ENCODE data around the gene PSIP1.
"Not testable (repeated sequence)": the region's sequence is repeated elsewhere in the genome, so short reads cannot be mapped to it uniquely, and the experiment has no call there.

Gene PSIP1

GRCh38 chr9:15510789-15511575 is at the start of gene PSIP1:
TSS of gene PSIP1 (minus strand) at chr9:15510970. CDS start at chr9:15510188, 782 bp downstream.
- in situ Hi-C loops (cut with MboI; ENCODE audit: low sequenced_read_pairs) = loop anchor here (25.0 kb wide), 1 partner anchor 99 kb away; the partner anchor contains the start of gene SNAPC3

GRCh38 chr9:15553528-15553898 is 42.7 kb upstream of the PSIP1 start:
- in situ Hi-C loops (cut with MboI; ENCODE audit: low sequenced_read_pairs) = no loop called here

GRCh38 chr9:15552636-15553527 is 42.1 kb upstream of the PSIP1 start, which contains the start of gene CCDC171:
TSS of gene CCDC171 (plus strand) at chr9:15553043. CDS start at chr9:15564089, 11,046 bp downstream.
- in situ Hi-C loops (cut with MboI; ENCODE audit: low sequenced_read_pairs) = no loop called here

GRCh38 chr9:15549611-15550010 is 38.8 kb upstream of the PSIP1 start:
- in situ Hi-C loops (cut with MboI; ENCODE audit: low sequenced_read_pairs) = no loop called here

- in situ Hi-C loops (cut with MboI; ENCODE audit: low sequenced_read_pairs) = no loop called here
Observed at GRCh38 chr9:15543047-15543813, 32.5 kb upstream of the PSIP1 start.

DNA sequence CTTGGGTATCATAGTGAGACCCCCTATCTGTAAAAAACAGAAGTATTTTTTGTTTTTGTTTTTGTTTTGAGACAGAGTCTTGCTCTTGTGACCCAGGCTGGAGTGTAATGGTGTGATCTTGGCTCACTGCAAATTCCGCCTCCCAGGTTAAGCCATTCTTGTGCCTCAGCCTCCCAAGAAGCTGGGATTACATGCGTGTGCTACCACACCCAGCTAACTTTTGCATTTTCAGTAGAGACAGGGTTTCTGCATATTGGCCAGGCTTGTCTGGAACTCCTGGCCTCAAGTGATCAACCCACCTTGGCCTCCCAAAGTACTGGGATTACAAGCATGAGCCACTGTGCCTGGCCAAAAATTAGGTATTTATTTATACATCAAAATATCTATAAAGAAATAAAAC is 31.9 kb upstream of the PSIP1 start:
- in situ Hi-C loops (cut with MboI; ENCODE audit: low sequenced_read_pairs) = no loop called here

- in situ Hi-C loops (cut with MboI; ENCODE audit: low sequenced_read_pairs) = no loop called here
Observed at GRCh38 chr9:15541872-15542271, 31.1 kb upstream of the PSIP1 start.

GRCh38 chr9:15531380-15531779 is 20.6 kb upstream of the PSIP1 start:
- in situ Hi-C loops (cut with MboI; ENCODE audit: low sequenced_read_pairs) = no loop called here

GRCh38 chr9:15529566-15530324 is 19.0 kb upstream of the PSIP1 start:
- in situ Hi-C loops (cut with MboI; ENCODE audit: low sequenced_read_pairs) = no loop called here

DNA sequence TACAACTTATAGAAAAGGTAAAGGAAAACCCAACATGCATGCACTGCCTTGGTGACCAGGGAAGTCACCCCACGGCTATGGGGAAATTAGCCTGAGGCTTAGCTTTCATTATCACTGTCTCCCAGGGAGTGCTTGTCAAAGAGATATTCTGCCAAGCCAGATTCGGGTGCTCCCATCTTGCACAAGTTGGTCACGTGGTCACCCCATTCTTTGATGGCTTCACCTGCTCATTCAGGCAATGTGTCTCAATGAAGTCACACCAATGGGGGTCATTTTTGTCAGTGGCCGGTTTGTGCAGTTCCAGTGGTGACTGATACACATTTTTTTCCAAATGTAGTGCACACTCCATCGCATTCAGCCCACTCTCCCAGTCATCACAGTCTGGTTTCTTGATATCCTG is 16.3 kb upstream of the PSIP1 start:
- in situ Hi-C loops (cut with MboI; ENCODE audit: low sequenced_read_pairs) = not testable (repeated sequence)

DNA sequence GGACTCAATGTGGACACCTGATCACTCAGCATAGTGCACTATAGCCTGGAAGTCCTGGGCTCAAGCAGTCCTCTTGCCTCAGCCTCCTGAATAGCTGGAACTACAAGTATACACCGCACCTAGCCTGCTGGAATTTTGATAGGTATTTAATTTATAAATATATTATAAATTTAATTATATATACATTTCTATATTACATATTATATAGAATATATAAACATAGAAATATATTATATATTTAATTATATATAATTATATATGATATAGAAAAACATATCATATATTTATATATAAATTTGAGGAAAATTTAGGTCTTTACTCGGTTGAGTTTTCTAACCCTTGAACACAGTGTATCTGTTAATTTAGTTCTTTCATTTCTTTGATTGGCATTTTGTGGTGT is 15.2 kb upstream of the PSIP1 start:
- in situ Hi-C loops (cut with MboI; ENCODE audit: low sequenced_read_pairs) = no loop called here

DNA sequence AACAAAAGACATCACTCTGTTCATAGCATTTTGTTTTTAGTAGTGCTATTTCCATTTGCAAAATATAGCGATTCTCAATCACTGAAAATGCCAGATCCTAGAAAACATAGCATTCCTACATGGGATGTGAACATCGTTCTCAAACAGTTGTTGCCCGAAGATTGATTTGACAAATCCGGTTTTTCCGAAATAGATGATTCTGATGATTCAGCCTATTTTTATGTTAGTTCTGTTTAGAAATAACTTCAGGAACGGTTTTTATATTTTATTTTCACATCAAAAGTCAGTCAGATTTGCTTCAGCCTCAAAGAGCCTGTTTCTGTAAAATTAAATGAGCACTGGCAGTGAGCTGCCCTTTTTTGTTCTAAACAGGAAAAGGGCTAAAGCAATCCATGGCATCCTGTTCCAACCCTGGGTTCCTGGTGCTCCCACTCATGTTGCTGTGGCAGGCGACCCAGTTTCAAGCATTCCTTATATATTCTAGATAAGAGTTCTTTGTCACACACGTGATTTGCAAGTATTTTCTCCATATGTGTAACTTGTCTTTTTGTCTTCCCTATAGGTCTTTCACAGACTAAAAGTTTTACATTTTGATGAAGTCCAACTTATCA is 14.2 kb upstream of the PSIP1 start:
- in situ Hi-C loops (cut with MboI; ENCODE audit: low sequenced_read_pairs) = loop anchor here (25.0 kb wide), 1 partner anchor 113 kb away; the partner anchor contains the start of gene SNAPC3

DNA sequence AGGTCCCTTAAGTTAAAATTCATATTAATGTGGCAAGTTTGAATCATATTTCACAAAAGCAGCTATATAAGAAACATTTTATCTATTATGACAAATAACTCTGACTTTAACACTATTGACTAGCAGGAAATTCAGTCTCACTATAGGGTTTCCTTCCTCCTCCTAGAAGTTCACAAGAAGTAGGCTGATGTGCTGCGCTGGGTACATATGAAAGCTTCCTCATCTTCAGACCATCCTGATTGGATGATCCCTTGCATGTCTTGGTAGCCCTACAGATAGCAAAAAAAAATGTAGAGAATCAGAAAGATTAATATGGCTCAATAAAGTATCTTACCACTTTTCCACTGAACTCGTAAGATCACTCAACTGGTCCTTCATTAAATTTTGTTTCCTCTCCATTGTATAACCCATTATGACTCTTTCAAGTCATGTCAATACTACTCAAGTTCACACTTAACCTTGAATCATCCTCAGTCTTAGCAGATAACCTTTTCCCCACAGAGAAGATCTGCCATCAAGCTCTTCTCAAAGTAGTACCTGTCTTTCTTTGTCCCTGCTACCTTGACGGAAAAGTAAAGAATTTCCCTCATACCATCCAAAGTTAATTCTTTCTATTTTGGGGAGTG is 11.5 kb upstream of the PSIP1 start:
- in situ Hi-C loops (cut with MboI; ENCODE audit: low sequenced_read_pairs) = loop anchor here (25.0 kb wide), 1 partner anchor 110 kb away; the partner anchor contains the start of gene SNAPC3

GRCh38 chr9:15521254-15521653 is 10.5 kb upstream of the PSIP1 start:
- in situ Hi-C loops (cut with MboI; ENCODE audit: low sequenced_read_pairs) = loop anchor here (25.0 kb wide), 1 partner anchor 109 kb away; the partner anchor contains the start of gene SNAPC3

DNA sequence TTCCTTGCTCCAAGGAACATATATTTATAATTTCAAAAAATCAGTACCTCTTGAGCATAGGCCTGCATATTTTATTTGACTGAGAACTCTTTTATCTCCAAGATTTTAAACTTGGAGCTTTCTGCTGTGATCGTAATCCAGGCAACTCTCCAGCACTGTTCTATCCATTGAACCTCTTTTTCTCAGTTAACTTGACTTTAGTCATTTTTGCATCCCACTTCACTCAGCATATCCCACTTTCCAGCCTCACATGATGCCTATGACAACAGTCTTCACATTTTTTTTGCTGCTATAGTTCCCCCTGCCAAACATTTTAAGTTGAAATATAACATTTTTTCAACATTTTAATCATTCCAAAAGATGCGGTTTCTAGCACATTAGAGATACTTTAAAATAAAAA is 9.1 kb upstream of the PSIP1 start:
- in situ Hi-C loops (cut with MboI; ENCODE audit: low sequenced_read_pairs) = loop anchor here (25.0 kb wide), 1 partner anchor 108 kb away; the partner anchor contains the start of gene SNAPC3

DNA sequence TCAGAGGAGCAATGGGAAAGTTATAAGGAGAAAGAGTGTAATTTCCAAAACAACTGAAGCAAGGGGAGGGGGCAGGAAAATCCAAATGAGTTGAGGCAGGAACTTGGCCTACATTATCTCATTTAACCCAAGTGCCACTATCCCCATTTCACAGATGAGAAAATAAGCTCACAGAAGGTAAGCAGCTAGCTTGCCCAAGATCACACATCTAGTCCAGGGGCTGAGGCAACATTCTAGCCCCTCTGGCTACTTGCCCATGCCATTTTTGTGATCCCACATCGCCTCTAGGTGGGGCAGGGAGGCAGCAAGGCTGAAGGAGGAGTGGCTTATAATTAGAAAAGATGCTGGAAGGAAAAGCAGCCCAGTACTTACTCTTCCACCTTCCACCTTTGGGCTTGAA is 2.6 kb upstream of the PSIP1 start:
- in situ Hi-C loops (cut with MboI; ENCODE audit: low sequenced_read_pairs) = loop anchor here (25.0 kb wide), 1 partner anchor 101 kb away; the partner anchor contains the start of gene SNAPC3

- in situ Hi-C loops (cut with MboI; ENCODE audit: low sequenced_read_pairs) = loop anchor here (25.0 kb wide), 1 partner anchor 101 kb away; the partner anchor contains the start of gene SNAPC3
Observed at GRCh38 chr9:15512889-15513288, 2.1 kb upstream of the PSIP1 start.

DNA sequence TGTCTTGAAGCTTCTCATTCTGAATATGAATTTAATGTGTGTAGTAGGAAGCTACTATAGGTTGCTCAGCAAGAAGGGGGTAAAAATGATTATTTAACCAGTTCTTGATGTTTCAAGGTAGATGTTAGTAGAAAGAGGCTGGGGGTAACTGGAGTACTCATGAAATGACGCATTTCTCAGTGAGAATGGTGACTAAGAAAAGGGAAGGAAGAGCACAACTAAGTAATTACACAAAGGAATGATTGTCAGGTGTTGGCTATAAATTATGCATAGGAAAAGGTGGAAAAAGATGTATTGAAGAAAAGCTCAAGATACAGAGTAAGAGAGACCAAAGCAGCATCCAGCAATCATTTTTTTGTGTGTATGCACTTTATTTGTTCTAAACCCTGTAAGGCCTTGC is 1.4 kb upstream of the PSIP1 start:
- in situ Hi-C loops (cut with MboI; ENCODE audit: low sequenced_read_pairs) = loop anchor here (25.0 kb wide), 1 partner anchor 100 kb away; the partner anchor contains the start of gene SNAPC3

All from HL-60/S4 treated with retinoic acid at 250 ng/mL for 4 days and 3 days (cell line).